ENCODE results near the gene HIPK2.

DNA sequence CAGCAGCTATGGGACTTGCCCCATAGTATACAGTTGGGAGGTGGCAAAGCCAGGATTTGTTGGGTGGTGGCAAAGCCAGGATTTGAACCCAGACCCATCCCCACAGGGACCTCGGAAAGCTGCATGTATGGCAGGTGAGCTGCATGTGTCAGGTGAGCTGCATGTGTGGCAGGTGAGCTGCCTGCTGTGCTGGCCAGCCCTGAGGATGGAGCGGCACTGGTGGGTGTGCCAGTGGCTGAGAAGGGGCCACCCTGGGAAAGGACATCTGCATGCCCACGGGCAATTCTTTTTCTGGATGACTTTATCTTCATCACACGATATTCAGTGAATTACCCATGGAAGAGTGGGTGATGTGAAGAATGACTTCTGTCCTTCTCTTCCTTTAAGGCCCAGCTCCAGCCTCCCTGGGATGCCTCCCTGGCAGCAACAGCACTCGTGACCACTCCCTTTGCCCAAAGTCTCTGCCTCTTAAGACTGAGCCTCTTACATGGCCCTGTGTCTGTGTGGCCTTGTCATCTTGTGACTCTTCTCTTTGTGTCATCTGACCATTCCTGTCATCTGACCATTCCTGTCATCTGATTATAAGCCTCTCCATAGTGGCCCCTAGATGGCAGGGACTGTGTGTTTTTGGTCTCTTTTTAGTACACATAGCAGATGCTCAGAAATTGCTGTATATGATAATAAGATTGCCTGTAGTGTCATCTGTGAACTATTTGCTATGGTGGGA, 229.3 kb downstream of the HIPK2 start:
- TF ChIP-seq, protein P1, sequence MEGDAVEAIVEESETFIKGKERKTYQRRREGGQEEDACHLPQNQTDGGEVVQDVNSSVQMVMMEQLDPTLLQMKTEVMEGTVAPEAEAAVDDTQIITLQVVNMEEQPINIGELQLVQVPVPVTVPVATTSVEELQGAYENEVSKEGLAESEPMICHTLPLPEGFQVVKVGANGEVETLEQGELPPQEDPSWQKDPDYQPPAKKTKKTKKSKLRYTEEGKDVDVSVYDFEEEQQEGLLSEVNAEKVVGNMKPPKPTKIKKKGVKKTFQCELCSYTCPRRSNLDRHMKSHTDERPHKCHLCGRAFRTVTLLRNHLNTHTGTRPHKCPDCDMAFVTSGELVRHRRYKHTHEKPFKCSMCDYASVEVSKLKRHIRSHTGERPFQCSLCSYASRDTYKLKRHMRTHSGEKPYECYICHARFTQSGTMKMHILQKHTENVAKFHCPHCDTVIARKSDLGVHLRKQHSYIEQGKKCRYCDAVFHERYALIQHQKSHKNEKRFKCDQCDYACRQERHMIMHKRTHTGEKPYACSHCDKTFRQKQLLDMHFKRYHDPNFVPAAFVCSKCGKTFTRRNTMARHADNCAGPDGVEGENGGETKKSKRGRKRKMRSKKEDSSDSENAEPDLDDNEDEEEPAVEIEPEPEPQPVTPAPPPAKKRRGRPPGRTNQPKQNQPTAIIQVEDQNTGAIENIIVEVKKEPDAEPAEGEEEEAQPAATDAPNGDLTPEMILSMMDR (IDR thresholded peaks at IDR 0.05): no peak
- TF ChIP-seq POLR2A (IDR thresholded peaks at IDR 0.05): no peak
